ENCODE measurements around the gene OGFOD2.

DNA sequence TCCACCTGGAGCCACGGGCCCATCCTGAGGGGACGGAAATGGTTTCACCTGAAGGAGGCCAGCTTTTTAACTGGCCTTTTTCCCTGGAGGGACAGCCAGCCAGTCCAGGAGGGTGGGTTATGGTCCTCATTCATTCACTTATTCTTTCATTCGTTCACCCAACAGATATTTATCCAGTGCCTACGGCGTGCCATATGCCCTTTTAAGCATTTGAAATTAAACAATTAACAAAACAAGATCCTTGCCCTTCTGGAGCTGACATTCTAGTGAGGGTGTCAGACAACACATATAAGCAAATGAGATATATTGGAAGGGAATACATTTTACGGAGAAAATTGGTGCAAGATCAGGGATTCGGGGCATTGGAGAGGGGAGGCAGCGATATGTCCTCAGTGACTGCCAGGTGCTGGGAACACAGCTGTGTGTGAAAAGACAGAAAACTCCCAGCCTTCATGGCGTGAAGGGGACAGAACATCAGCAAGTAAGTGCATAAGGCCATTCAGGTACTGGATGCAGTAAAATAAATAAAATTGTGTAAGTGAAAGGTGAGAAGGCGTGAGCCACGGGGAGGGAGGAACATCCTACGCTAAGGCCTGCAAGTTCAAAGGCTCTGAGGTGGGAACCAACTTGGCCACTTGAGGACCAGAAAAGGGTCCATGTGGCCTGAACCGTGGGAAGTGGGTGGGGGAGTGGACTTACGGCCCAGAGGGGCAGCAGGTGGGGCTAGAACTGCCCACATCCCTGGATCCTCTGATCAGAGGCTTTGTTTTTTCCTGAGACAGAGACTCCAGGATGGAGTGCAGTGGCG lies 8.1 kb upstream of the OGFOD2 start:
- TF ChIP-seq CTCF (conservative IDR thresholded peaks at IDR 0.05) (no peak), ZFX (IDR thresholded peaks at IDR 0.05) (no peak)
